Measurements from ENCODE around the gene POLR2C.

The POLR2C gene

GRCh38 chr16:57477531-57478202 lies 15.2 kb downstream of the POLR2C start:
- Histone ChIP-seq H2AFZ (ENCODE audit: low read depth, low read length) (no peak overlapping the region), H3K36me3 (ENCODE audit: insufficient read depth, low read length) (peaks cover 2% of the 10 kb centered on the region), H3K4me3 (ENCODE audit: low read length) (no peak overlapping the region), H3K27me3 (ENCODE audit: insufficient read depth, low read length) (peaks cover 4% of the 10 kb centered on the region), H3K4me1 (ENCODE audit: insufficient read depth, low read length) (peaks cover 36% of the 10 kb centered on the region), H3K9me3 (ENCODE audit: low read length) (no peaks in the 10 kb centered on the region)

GRCh38 chr16:57478396-57479204 lies 16.1 kb downstream of the POLR2C start:
- peaks cover 36% of the 10 kb centered on the region for H3K4me1 ChIP-seq (ENCODE audit: insufficient read depth, low read length)
- H2AFZ ChIP-seq (ENCODE audit: low read depth, low read length) = no peak overlapping the region
- H3K27me3 ChIP-seq (ENCODE audit: insufficient read depth, low read length) = peaks cover 4% of the 10 kb centered on the region
- peaks cover 2% of the 10 kb centered on the region for H3K36me3 ChIP-seq (ENCODE audit: insufficient read depth, low read length)
- peak overlapping the region; percentile 42 for H3K4me3 ChIP-seq (ENCODE audit: low read length)
- H3K9me3 ChIP-seq (ENCODE audit: low read length) = no peaks in the 10 kb centered on the region

- Histone ChIP-seq H3K4me3 (ENCODE audit: low read length) (peak overlapping the region; percentile 42), H3K27me3 (ENCODE audit: insufficient read depth, low read length) (peaks cover 4% of the 10 kb centered on the region), H2AFZ (ENCODE audit: low read depth, low read length) (peak overlapping the region; percentile 37), H3K36me3 (ENCODE audit: insufficient read depth, low read length) (no peaks in the 10 kb centered on the region), H3K4me1 (ENCODE audit: insufficient read depth, low read length) (peaks cover 36% of the 10 kb centered on the region), H3K9me3 (ENCODE audit: low read length) (no peaks in the 10 kb centered on the region)
Observed at GRCh38 chr16:57479205-57479975, 16.9 kb downstream of the POLR2C start.

- no peaks in the 10 kb centered on the region for H3K36me3 ChIP-seq (ENCODE audit: insufficient read depth, low read length)
- peaks cover 11% of the 10 kb centered on the region for H3K27me3 ChIP-seq (ENCODE audit: insufficient read depth, low read length)
- peaks cover 36% of the 10 kb centered on the region for H3K4me1 ChIP-seq (ENCODE audit: insufficient read depth, low read length)
- peak overlapping the region; percentile 42 for H3K4me3 ChIP-seq (ENCODE audit: low read length)
- peak overlapping the region; percentile 37 for H2AFZ ChIP-seq (ENCODE audit: low read depth, low read length)
- no peaks in the 10 kb centered on the region for H3K9me3 ChIP-seq (ENCODE audit: low read length)
Observed at GRCh38 chr16:57479976-57480753, 17.7 kb downstream of the POLR2C start.

GRCh38 chr16:57480754-57481230 lies 18.3 kb downstream of the POLR2C start:
- H3K4me3 ChIP-seq (ENCODE audit: low read length) = no peak overlapping the region
- H2AFZ ChIP-seq (ENCODE audit: low read depth, low read length) = no peak overlapping the region
- peaks cover 17% of the 10 kb centered on the region for H3K27me3 ChIP-seq (ENCODE audit: insufficient read depth, low read length)
- H3K9me3 ChIP-seq (ENCODE audit: low read length) = no peaks in the 10 kb centered on the region
- peaks cover 38% of the 10 kb centered on the region for H3K4me1 ChIP-seq (ENCODE audit: insufficient read depth, low read length)
- no peaks in the 10 kb centered on the region for H3K36me3 ChIP-seq (ENCODE audit: insufficient read depth, low read length)

GRCh38 chr16:57481421-57481820 lies 18.9 kb downstream of the POLR2C start:
- H3K4me3 ChIP-seq (ENCODE audit: low read length) = no peak overlapping the region
- H3K27me3 ChIP-seq (ENCODE audit: insufficient read depth, low read length) = peaks cover 19% of the 10 kb centered on the region
- H3K4me1 ChIP-seq (ENCODE audit: insufficient read depth, low read length) = peaks cover 40% of the 10 kb centered on the region
- no peaks in the 10 kb centered on the region for H3K9me3 ChIP-seq (ENCODE audit: low read length)
- H3K36me3 ChIP-seq (ENCODE audit: insufficient read depth, low read length) = no peaks in the 10 kb centered on the region
- H2AFZ ChIP-seq (ENCODE audit: low read depth, low read length) = no peak overlapping the region

GRCh38 chr16:57482845-57483545 lies 20.5 kb downstream of the POLR2C start:
- Histone ChIP-seq H3K36me3 (ENCODE audit: insufficient read depth, low read length) (no peaks in the 10 kb centered on the region), H3K4me3 (ENCODE audit: low read length) (no peak overlapping the region), H2AFZ (ENCODE audit: low read depth, low read length) (no peak overlapping the region), H3K9me3 (ENCODE audit: low read length) (no peaks in the 10 kb centered on the region), H3K4me1 (ENCODE audit: insufficient read depth, low read length) (peaks cover 30% of the 10 kb centered on the region), H3K27me3 (ENCODE audit: insufficient read depth, low read length) (peaks cover 19% of the 10 kb centered on the region)

- H3K4me1 ChIP-seq (ENCODE audit: insufficient read depth, low read length) = peaks cover 23% of the 10 kb centered on the region
- H3K4me3 ChIP-seq (ENCODE audit: low read length) = no peak overlapping the region
- no peaks in the 10 kb centered on the region for H3K36me3 ChIP-seq (ENCODE audit: insufficient read depth, low read length)
- H3K9me3 ChIP-seq (ENCODE audit: low read length) = no peaks in the 10 kb centered on the region
- no peak overlapping the region for H2AFZ ChIP-seq (ENCODE audit: low read depth, low read length)
- H3K27me3 ChIP-seq (ENCODE audit: insufficient read depth, low read length) = peaks cover 19% of the 10 kb centered on the region
Observed at GRCh38 chr16:57483725-57484514, 21.4 kb downstream of the POLR2C start.

GRCh38 chr16:57484515-57485005 lies 22.1 kb downstream of the POLR2C start:
- Histone ChIP-seq H3K4me1 (ENCODE audit: insufficient read depth, low read length) (peaks cover 17% of the 10 kb centered on the region), H3K4me3 (ENCODE audit: low read length) (no peak overlapping the region), H3K27me3 (ENCODE audit: insufficient read depth, low read length) (peaks cover 15% of the 10 kb centered on the region), H3K36me3 (ENCODE audit: insufficient read depth, low read length) (no peaks in the 10 kb centered on the region), H3K9me3 (ENCODE audit: low read length) (peaks cover 3% of the 10 kb centered on the region), H2AFZ (ENCODE audit: low read depth, low read length) (no peak overlapping the region)

- H3K27me3 ChIP-seq (ENCODE audit: insufficient read depth, low read length) = peaks cover 15% of the 10 kb centered on the region
- H3K36me3 ChIP-seq (ENCODE audit: insufficient read depth, low read length) = no peaks in the 10 kb centered on the region
- peaks cover 3% of the 10 kb centered on the region for H3K9me3 ChIP-seq (ENCODE audit: low read length)
- peak overlapping the region; percentile 39 for H3K4me3 ChIP-seq (ENCODE audit: low read length)
- no peak overlapping the region for H2AFZ ChIP-seq (ENCODE audit: low read depth, low read length)
- H3K4me1 ChIP-seq (ENCODE audit: insufficient read depth, low read length) = peaks cover 12% of the 10 kb centered on the region
Observed at GRCh38 chr16:57485091-57485915, 22.8 kb downstream of the POLR2C start.
